Thymus (tissue), 11 donors: Measurements from ENCODE around the gene ZNF76. TPM values are rescaled to one million over a fixed set of nuclear protein-coding genes. Genes with fewer than 3 reads are reported as not detected.

ENCODE experiments used
- DNase-seq, 9 donors: peaks; one replicate each; pipeline ENCODE4 v3.0.0-alpha.2; 2013; ENCODE audit warnings: low spot score in 9 of 9, low read depth in 6 of 9, missing footprints in 1 of 9
- H3K27ac ChIP-seq, 2 donors: one replicate each; pipeline ENCODE4 v1.5.1; 2013; ENCODE audit warnings: control low read depth in 1 of 2, low read depth in 1 of 2, low read length in 1 of 2, mild to moderate bottlenecking in 1 of 2, moderate library complexity in 1 of 2
- H3K27me3 ChIP-seq, 2 donors: one replicate each; pipeline ENCODE4 v1.5.1; 2013; ENCODE audit warnings: low read length in 1 of 2; ENCODE audit not compliant: control insufficient read depth in 2 of 2, insufficient read depth in 1 of 2
- H3K36me3 ChIP-seq, 2 donors: one replicate each; pipeline ENCODE4 v1.5.1; 2013; ENCODE audit warnings: low read length in 1 of 2, mild to moderate bottlenecking in 1 of 2, moderate library complexity in 1 of 2; ENCODE audit not compliant: control insufficient read depth in 2 of 2, insufficient read depth in 2 of 2
- H3K4me1 ChIP-seq, 2 donors: one replicate each; pipeline ENCODE4 v1.5.1; 2013; ENCODE audit warnings: low read length in 2 of 2; ENCODE audit not compliant: control insufficient read depth in 2 of 2, insufficient read depth in 2 of 2
- H3K4me3 ChIP-seq, 2 donors: one replicate each; pipeline ENCODE4 v1.5.1; 2013; ENCODE audit warnings: low read length in 2 of 2, control low read depth in 1 of 2, mild to moderate bottlenecking in 1 of 2
- H3K9me3 ChIP-seq, 2 donors: one replicate each; pipeline ENCODE4 v1.5.1; 2013; ENCODE audit warnings: low read length in 1 of 2, mild to moderate bottlenecking in 1 of 2; ENCODE audit not compliant: control insufficient read depth in 2 of 2, insufficient read depth in 1 of 2
- WGBS: extraction: QIAGEN DNeasy Blood & Tissue Kit; methylation state at CpG from one replicate; pipeline ENCODE4 v1.1.7; 2013; 5-methylcytosine and 5-hydroxymethylcytosine counted together
- polyA plus RNA-seq: library from polyadenylated mRNA; stranded (reverse); fragments of 200-250 nt; gene quantifications from one replicate; pipeline ENCODE4 v1.2.3, GENCODE V29; 2013
- total RNA-seq: library from RNA; stranded (reverse); fragments of 120-200 nt; gene quantifications from one replicate; pipeline ENCODE4 v1.2.4, GENCODE V29; 2013
- donor health status: healthy.

ZNF76 gene
- total and polyA plus RNA-seq, 2 donors = 13.9 to 32.0 TPM

GRCh38 chr6:35218021-35218420 is 41.5 kb upstream of the ZNF76 start:
- Histone ChIP-seq H3K4me3 (no peak overlapping the region), H3K27ac (no peak overlapping the region), H3K9me3 (no peaks in the 10 kb centered on the region), H3K4me1 (peaks cover 0 to 9% of the 10 kb centered on the region in 2 donors), H3K36me3 (no peaks in the 10 kb centered on the region), H3K27me3 (peaks cover 33 to 58% of the 10 kb centered on the region in 2 donors)
- WGBS = 54% methylated on average over 4 of the region's 4 CpGs
- DNase-seq = no peak

GRCh38 chr6:35218456-35218855 is 41.1 kb upstream of the ZNF76 start:
- H3K4me1 ChIP-seq = peaks cover 0 to 9% of the 10 kb centered on the region in 2 donors
- peaks cover 28 to 53% of the 10 kb centered on the region in 2 donors for H3K27me3 ChIP-seq
- H3K4me3 ChIP-seq = no peak overlapping the region
- H3K27ac ChIP-seq = no peak overlapping the region
- 83% methylated on average over 4 of the region's 4 CpGs for WGBS
- no peaks in the 10 kb centered on the region for H3K36me3 ChIP-seq
- no peak for DNase-seq
- no peaks in the 10 kb centered on the region for H3K9me3 ChIP-seq

GRCh38 chr6:35219683-35220326 is 39.7 kb upstream of the ZNF76 start:
- no peaks in the 10 kb centered on the region for H3K36me3 ChIP-seq
- H3K27ac ChIP-seq = no peak overlapping the region
- H3K4me1 ChIP-seq = peaks cover 0 to 4% of the 10 kb centered on the region in 2 donors
- DNase-seq = no peak
- no peak overlapping the region for H3K4me3 ChIP-seq
- H3K9me3 ChIP-seq = no peaks in the 10 kb centered on the region
- 91% methylated on average over 4 of the region's 4 CpGs for WGBS
- H3K27me3 ChIP-seq = peaks cover 16 to 40% of the 10 kb centered on the region in 2 donors

- H3K4me3 ChIP-seq = no peak overlapping the region
- DNase-seq = no peak
- H3K4me1 ChIP-seq = peaks cover 0 to 4% of the 10 kb centered on the region in 2 donors
- no peaks in the 10 kb centered on the region for H3K9me3 ChIP-seq
- H3K27me3 ChIP-seq = peaks cover 8 to 31% of the 10 kb centered on the region in 2 donors
- WGBS = 93% methylated on average over 1 of the region's 1 CpG
- H3K27ac ChIP-seq = no peak overlapping the region
- H3K36me3 ChIP-seq = no peaks in the 10 kb centered on the region
These were observed 38.8 kb upstream of the ZNF76 start for GRCh38 chr6:35220711-35221110.

GRCh38 chr6:35223396-35223795 is 36.1 kb upstream of the ZNF76 start:
- no peak overlapping the region for H3K27ac ChIP-seq
- H3K27me3 ChIP-seq = peaks cover 2 to 5% of the 10 kb centered on the region in 2 donors
- no peaks in the 10 kb centered on the region for H3K36me3 ChIP-seq
- no peaks in the 10 kb centered on the region for H3K4me1 ChIP-seq
- no peak overlapping the region for H3K4me3 ChIP-seq
- 97% methylated on average over 2 of the region's 2 CpGs for WGBS
- H3K9me3 ChIP-seq = no peaks in the 10 kb centered on the region
- DNase-seq = no peak

GRCh38 chr6:35224720-35225119 is 34.8 kb upstream of the ZNF76 start:
- WGBS = 88% methylated on average over 4 of the region's 4 CpGs
- Histone ChIP-seq H3K36me3 (no peaks in the 10 kb centered on the region), H3K27ac (no peak overlapping the region), H3K4me3 (no peak overlapping the region), H3K27me3 (peaks cover 0 to 2% of the 10 kb centered on the region in 2 donors), H3K9me3 (no peaks in the 10 kb centered on the region), H3K4me1 (no peaks in the 10 kb centered on the region)
- DNase-seq = no peak

- Histone ChIP-seq H3K4me1 (no peaks in the 10 kb centered on the region), H3K9me3 (no peaks in the 10 kb centered on the region), H3K4me3 (no peak overlapping the region), H3K27me3 (no peaks in the 10 kb centered on the region), H3K36me3 (no peaks in the 10 kb centered on the region), H3K27ac (no peak overlapping the region)
- WGBS = over 99% methylated on average over 6 of the region's 6 CpGs
- no peak for DNase-seq
These were observed 31.1 kb upstream of the ZNF76 start for GRCh38 chr6:35228481-35228880.

- no peak overlapping the region for H3K4me3 ChIP-seq
- 99% methylated on average over 5 of the region's 5 CpGs for WGBS
- no peaks in the 10 kb centered on the region for H3K9me3 ChIP-seq
- no peak for DNase-seq
- H3K27me3 ChIP-seq = no peaks in the 10 kb centered on the region
- H3K27ac ChIP-seq = no peak overlapping the region
- H3K36me3 ChIP-seq = no peaks in the 10 kb centered on the region
- H3K4me1 ChIP-seq = no peaks in the 10 kb centered on the region
These were observed 30.2 kb upstream of the ZNF76 start for GRCh38 chr6:35229304-35229703.

- WGBS = 97% methylated on average over 1 of the region's 1 CpG
- no peak overlapping the region for H3K27ac ChIP-seq
- no peaks in the 10 kb centered on the region for H3K27me3 ChIP-seq
- H3K9me3 ChIP-seq = peaks cover 0 to 5% of the 10 kb centered on the region in 2 donors
- H3K36me3 ChIP-seq = no peaks in the 10 kb centered on the region
- no peak overlapping the region for H3K4me3 ChIP-seq
- DNase-seq = no peak
- H3K4me1 ChIP-seq = no peaks in the 10 kb centered on the region
These were observed 29.0 kb upstream of the ZNF76 start for GRCh38 chr6:35230498-35230897.
